SK-N-SH treated with all-trans-retinoic acid at 6 μM for 48 hours (cell line): ENCODE measurements around the gene E2F2.

Source experiments
- ARNTL ChIP-seq: fragments of 450-650 bp; formaldehyde crosslinking; IDR thresholded peaks from 2 replicates; pipeline ENCODE4 v1.5.0; 2020; ENCODE audit warnings: low read depth, mild to moderate bottlenecking, moderate library complexity, borderline replicate concordance
- CSDC2 ChIP-seq: fragments of 250-450 bp; sonication (Bioruptor Pico); IDR thresholded peaks from 2 replicates; pipeline ENCODE4 v1.5.0; 2020; ENCODE audit warnings: mild to moderate bottlenecking, moderate library complexity
- RARB ChIP-seq: fragments of 250-450 bp; sonication (Bioruptor Pico); IDR thresholded peaks from 2 replicates; pipeline ENCODE4 v1.8.0; 2021; ENCODE audit warnings: mild to moderate bottlenecking, moderate library complexity
- TOX ChIP-seq: fragments of 250-450 bp; sonication (Bioruptor Pico); IDR thresholded peaks from 2 replicates; pipeline ENCODE4 v1.8.0; 2021; ENCODE audit warnings: mild to moderate bottlenecking, moderate library complexity, borderline replicate concordance
- ZFP30 ChIP-seq: fragments of 450-650 bp; formaldehyde crosslinking; IDR thresholded peaks from 2 replicates; pipeline ENCODE4 v1.5.0; 2022; ENCODE audit warnings: mild to moderate bottlenecking, moderate library complexity
- TF ChIP-seq, protein P1 (sequence below): fragments of 250-450 bp; sonication (Bioruptor Pico); IDR thresholded peaks from 2 replicates; pipeline ENCODE4 v1.5.0; 2020; ENCODE audit warnings: mild to moderate bottlenecking, moderate library complexity
- TF ChIP-seq, protein P2 (sequence below): fragments of 250-450 bp; sonication (Bioruptor Pico); IDR thresholded peaks from 2 replicates; pipeline ENCODE4 v1.5.1; 2020; ENCODE audit warnings: low read depth, mild to moderate bottlenecking, moderate library complexity
- TF ChIP-seq, protein P3 (sequence below): fragments of 250-450 bp; sonication (Bioruptor Pico); IDR thresholded peaks from 2 replicates; pipeline ENCODE4 v1.8.0; 2020; ENCODE audit warnings: mild to moderate bottlenecking, moderate library complexity, borderline replicate concordance

DNA sequence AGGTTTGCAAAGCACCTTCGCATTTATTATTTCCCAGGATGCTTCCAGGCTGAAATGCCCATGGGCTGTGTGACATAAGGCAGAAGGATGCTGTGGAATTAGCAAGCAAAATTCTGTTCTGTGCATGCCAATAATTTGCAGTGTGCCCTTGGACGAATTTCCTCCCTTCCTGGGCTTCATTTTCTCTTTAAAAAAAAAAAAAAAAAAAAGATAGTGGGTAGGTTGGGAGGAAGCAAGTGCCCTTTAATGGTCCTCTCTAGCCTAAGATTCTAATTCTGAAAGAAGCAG is 30.7 kb upstream of the E2F2 start:
- TF ChIP-seq TOX (CRISPR knock-in tag): no peak
- TF ChIP-seq, protein P1, sequence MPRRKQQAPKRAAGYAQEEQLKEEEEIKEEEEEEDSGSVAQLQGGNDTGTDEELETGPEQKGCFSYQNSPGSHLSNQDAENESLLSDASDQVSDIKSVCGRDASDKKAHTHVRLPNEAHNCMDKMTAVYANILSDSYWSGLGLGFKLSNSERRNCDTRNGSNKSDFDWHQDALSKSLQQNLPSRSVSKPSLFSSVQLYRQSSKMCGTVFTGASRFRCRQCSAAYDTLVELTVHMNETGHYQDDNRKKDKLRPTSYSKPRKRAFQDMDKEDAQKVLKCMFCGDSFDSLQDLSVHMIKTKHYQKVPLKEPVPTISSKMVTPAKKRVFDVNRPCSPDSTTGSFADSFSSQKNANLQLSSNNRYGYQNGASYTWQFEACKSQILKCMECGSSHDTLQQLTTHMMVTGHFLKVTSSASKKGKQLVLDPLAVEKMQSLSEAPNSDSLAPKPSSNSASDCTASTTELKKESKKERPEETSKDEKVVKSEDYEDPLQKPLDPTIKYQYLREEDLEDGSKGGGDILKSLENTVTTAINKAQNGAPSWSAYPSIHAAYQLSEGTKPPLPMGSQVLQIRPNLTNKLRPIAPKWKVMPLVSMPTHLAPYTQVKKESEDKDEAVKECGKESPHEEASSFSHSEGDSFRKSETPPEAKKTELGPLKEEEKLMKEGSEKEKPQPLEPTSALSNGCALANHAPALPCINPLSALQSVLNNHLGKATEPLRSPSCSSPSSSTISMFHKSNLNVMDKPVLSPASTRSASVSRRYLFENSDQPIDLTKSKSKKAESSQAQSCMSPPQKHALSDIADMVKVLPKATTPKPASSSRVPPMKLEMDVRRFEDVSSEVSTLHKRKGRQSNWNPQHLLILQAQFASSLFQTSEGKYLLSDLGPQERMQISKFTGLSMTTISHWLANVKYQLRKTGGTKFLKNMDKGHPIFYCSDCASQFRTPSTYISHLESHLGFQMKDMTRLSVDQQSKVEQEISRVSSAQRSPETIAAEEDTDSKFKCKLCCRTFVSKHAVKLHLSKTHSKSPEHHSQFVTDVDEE (CRISPR knock-in tag): 0 out of 2 replicates have a peak, but pooled peaks have one; percentile 6
- TF ChIP-seq ARNTL: no peak
- TF ChIP-seq, protein P2, sequence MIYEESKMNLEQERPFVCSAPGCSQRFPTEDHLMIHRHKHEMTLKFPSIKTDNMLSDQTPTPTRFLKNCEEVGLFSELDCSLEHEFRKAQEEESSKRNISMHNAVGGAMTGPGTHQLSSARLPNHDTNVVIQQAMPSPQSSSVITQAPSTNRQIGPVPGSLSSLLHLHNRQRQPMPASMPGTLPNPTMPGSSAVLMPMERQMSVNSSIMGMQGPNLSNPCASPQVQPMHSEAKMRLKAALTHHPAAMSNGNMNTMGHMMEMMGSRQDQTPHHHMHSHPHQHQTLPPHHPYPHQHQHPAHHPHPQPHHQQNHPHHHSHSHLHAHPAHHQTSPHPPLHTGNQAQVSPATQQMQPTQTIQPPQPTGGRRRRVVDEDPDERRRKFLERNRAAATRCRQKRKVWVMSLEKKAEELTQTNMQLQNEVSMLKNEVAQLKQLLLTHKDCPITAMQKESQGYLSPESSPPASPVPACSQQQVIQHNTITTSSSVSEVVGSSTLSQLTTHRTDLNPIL (CRISPR knock-in tag): no peak
- TF ChIP-seq RARB (CRISPR knock-in tag): no peak
- TF ChIP-seq, protein P3, sequence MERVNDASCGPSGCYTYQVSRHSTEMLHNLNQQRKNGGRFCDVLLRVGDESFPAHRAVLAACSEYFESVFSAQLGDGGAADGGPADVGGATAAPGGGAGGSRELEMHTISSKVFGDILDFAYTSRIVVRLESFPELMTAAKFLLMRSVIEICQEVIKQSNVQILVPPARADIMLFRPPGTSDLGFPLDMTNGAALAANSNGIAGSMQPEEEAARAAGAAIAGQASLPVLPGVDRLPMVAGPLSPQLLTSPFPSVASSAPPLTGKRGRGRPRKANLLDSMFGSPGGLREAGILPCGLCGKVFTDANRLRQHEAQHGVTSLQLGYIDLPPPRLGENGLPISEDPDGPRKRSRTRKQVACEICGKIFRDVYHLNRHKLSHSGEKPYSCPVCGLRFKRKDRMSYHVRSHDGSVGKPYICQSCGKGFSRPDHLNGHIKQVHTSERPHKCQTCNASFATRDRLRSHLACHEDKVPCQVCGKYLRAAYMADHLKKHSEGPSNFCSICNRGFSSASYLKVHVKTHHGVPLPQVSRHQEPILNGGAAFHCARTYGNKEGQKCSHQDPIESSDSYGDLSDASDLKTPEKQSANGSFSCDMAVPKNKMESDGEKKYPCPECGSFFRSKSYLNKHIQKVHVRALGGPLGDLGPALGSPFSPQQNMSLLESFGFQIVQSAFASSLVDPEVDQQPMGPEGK: no peak
- TF ChIP-seq CSDC2 (CRISPR knock-in tag): no peak
- TF ChIP-seq ZFP30: no peak
